DMS53 treated with DMSO at 0.1 percent for 48 hours (cell line): ENCODE measurements around the gene MCF2L.

Source experiments
- DNase-seq: peaks from one replicate; lab custom pipeline; 2025; ENCODE audit not compliant: unreplicated experiment; lab: John Stamatoyannopoulos, UW

MCF2L gene

GRCh38 chr13:112963641-112964040, 5.4 kb upstream of the MCF2L start:
- DNase-seq: no peak

- no peak for DNase-seq
These were observed 4.0 kb upstream of the MCF2L start for GRCh38 chr13:112964971-112965492.

GRCh38 chr13:112965573-112966115, 3.4 kb upstream of the MCF2L start:
- no peak for DNase-seq

GRCh38 chr13:112966776-112967175, 2.2 kb upstream of the MCF2L start:
- no peak for DNase-seq

GRCh38 chr13:112967686-112968379, 1.2 kb upstream of the MCF2L start:
- no peak for DNase-seq

- no peak for DNase-seq
These were observed 569 bp upstream of the MCF2L start for GRCh38 chr13:112968380-112968909.

GRCh38 chr13:112969692-112970338, 801 bp downstream of the MCF2L start:
- no peak for DNase-seq

GRCh38 chr13:112970552-112971287, 1.7 kb downstream of the MCF2L start:
- DNase-seq: no peak

GRCh38 chr13:112971288-112971643, 2.3 kb downstream of the MCF2L start:
- DNase-seq: no peak

GRCh38 chr13:112972258-112972657, 3.2 kb downstream of the MCF2L start:
- DNase-seq: no peak

GRCh38 chr13:112972867-112973576, 4.0 kb downstream of the MCF2L start:
- DNase-seq: no peak

- DNase-seq: no peak
These were observed 4.5 kb downstream of the MCF2L start for GRCh38 chr13:112973577-112973951.

GRCh38 chr13:112974125-112974524, 5.1 kb downstream of the MCF2L start:
- DNase-seq: no peak

GRCh38 chr13:112974671-112975070, 5.7 kb downstream of the MCF2L start:
- no peak for DNase-seq

GRCh38 chr13:112975401-112975939, 6.5 kb downstream of the MCF2L start:
- DNase-seq: no peak

GRCh38 chr13:112976526-112976925, 7.5 kb downstream of the MCF2L start:
- DNase-seq: no peak

- no peak for DNase-seq
These were observed 8.1 kb downstream of the MCF2L start for GRCh38 chr13:112977091-112977490.

GRCh38 chr13:112977525-112977924, 8.5 kb downstream of the MCF2L start:
- no peak for DNase-seq

GRCh38 chr13:112978561-112979405, 9.8 kb downstream of the MCF2L start:
- DNase-seq: no peak
